GM20000 (cell line): ENCODE data around the gene EFNB2.

ENCODE experiments used
- DNase-seq: peaks from one replicate; pipeline ENCODE4 v3.0.0; 2012; ENCODE audit warnings: low spot score
- TF ChIP-seq, protein P1 (sequence below): IDR thresholded peaks from 2 replicates; pipeline ENCODE4 v1.5.1; 2012; ENCODE audit warnings: mild to moderate bottlenecking, control low read depth; ENCODE audit errors: extremely low read depth, missing control alignments

Gene EFNB2

DNA sequence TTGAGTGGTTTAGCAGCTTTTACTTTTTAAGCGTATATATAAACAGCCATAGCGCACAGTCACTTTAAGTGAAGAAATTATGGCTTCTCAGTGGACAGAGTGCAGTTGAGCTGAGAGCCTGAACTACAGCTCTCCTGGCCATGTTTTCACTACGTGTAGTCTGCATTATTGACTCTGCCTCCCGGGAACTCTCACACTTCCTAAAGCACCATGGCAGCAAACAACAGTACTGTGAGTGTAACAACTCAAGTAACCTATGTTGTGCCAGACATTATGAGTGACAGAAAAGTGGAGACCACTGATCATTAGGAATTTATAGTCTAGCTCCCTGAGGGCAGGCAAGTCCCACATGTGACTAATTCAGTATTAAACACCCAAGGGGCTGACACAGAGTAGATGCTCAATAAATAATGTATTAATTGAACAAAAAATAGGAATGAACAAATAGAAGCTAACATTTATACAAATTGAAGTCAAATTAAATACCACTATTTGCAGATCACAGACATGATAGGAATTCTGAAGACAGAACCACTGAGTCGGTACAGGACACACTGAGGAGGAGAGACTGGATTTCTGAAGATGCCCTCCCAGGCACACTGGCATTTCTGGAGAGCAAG is 19.7 kb downstream of the EFNB2 start:
- no peak for DNase-seq
- TF ChIP-seq, protein P1, sequence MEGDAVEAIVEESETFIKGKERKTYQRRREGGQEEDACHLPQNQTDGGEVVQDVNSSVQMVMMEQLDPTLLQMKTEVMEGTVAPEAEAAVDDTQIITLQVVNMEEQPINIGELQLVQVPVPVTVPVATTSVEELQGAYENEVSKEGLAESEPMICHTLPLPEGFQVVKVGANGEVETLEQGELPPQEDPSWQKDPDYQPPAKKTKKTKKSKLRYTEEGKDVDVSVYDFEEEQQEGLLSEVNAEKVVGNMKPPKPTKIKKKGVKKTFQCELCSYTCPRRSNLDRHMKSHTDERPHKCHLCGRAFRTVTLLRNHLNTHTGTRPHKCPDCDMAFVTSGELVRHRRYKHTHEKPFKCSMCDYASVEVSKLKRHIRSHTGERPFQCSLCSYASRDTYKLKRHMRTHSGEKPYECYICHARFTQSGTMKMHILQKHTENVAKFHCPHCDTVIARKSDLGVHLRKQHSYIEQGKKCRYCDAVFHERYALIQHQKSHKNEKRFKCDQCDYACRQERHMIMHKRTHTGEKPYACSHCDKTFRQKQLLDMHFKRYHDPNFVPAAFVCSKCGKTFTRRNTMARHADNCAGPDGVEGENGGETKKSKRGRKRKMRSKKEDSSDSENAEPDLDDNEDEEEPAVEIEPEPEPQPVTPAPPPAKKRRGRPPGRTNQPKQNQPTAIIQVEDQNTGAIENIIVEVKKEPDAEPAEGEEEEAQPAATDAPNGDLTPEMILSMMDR, result no peak

DNA sequence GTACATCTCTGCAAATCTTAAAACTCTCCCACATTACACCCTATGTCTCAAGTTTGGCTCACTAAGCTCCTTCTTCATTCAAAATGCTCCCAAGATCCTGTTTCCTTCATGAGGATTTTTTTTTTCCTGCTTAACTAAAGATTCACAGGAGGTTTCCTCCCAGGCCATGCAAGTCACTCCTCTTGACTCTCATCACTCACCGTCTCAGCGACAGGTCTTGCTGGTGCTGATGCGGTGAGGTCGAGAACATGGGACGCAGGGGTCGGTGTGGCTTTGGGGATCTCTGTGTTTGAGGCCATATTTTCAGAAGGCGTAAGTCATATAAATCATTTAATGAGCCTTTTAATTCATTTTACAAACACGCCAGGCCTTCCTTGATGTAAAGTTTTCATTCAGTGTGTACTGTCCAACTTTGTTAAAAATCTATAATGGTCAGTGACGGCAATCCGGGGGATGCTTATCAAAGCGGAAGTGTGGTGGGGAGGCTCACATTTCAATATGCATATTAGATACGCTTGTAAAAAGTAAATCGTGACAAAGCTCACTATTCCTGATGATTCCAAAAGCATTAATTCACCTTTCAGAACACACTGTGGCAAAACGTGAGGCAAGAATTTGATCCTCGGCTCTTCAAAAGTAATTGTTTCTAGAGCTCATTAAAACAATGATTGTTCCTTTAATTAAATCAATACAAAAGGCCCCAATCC is 20.4 kb downstream of the EFNB2 start:
- no peak for DNase-seq
- TF ChIP-seq, protein P1, result no peak

- TF ChIP-seq, protein P1, result no peak
- no peak for DNase-seq
Measured at GRCh38 chr13:106513025-106513983, 22.2 kb downstream of the EFNB2 start.

GRCh38 chr13:106507560-106508274 is 27.7 kb downstream of the EFNB2 start:
- DNase-seq, result no peak
- TF ChIP-seq, protein P1, result no peak

- DNase-seq, result no peak
- TF ChIP-seq, protein P1, result no peak
Measured at GRCh38 chr13:106506286-106506685, 29.2 kb downstream of the EFNB2 start.

DNA sequence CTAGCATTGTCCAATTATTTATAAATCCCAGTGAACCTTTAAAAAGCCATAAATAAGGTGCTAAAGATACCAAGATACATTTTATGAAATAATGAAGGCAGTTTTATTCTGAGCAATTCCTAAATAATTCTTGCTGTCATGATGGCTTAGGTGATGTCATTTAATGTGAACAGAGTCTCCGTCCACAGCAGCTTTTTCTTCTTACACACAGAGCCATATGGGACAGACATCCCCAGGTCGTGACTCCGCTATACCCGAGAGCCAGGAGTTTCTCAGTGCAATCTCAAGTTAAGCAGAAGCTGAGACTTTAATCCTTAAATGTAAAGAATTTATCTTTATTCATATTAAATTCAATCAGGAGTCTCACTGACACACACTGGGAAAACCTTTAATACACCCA is 29.7 kb downstream of the EFNB2 start:
- TF ChIP-seq, protein P1, result no peak
- DNase-seq, result no peak
